ENCODE results near the gene COP1.

Gene COP1

GRCh38 chr1:175944591-175944990 lies 262.5 kb downstream of the COP1 start:
- DNase-seq = no peak

DNA sequence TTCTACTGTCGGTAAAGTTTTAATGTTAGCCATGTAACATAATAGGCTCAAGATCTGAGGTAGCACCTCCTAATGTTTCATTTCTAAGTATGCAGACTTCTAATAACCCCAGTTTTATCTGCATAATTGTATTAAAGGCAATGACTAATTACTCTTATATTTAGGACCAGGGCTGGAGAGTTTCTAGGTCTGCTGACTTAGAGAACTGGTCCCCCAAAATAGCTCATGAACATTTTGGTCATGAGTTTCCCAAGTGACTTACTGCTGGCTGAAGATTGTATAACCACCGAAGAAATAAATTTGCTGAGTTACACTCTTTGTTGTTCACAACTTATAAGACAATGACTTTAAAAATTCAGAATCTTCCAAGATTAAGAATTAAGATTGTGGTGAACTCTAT lies 265.9 kb downstream of the COP1 start:
- DNase-seq = no peak

- no peak for DNase-seq
These were observed 270.4 kb downstream of the COP1 start for GRCh38 chr1:175936736-175937135.

DNA sequence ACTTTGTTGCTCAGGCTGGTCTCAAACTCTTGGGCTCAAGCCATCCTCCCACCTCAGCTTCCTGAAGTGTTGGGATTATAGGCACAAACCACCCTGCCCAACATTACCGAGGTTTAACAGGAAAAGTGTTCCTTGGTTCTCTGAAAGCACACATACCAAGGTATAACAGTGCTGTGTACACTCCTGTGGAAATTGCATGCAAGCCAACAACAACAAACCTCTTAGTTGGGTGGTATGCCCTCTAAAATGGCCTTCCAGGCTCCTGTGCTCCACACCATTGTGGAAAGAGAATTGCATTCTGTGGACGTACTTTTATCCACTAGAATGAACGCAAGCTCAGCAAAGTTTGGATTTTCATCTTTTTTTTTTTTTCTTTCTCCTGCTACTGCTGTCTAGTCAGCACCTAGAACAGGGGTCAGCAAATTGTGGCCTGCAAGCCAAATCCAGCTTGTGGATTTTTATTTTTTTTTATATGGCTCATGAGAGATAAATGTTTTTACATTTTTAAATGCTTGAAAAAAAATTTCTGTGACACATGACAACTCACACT lies 271.4 kb downstream of the COP1 start:
- DNase-seq = no peak

DNA sequence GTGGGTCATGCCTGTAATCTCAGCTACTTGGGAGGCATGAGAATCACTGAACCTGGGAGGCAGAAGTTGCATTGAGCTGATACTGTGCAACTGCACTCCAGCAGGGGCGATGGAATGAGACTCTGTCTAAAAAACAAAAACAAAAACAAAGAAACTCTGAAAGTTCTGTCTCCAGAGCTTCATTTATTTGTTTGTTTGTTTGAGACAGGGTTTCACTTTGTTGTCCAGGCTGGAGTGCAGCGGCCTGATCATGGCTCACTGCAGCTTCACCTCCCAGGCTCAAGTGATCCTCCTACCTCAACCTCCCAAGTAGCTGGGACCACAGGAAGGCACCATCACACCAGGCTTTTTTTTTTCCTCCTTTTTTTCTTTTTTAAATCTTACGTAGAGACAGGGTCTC lies 271.9 kb downstream of the COP1 start:
- DNase-seq = no peak

- DNase-seq = no peak
These were observed 273.3 kb downstream of the COP1 start for GRCh38 chr1:175933801-175934200.

GRCh38 chr1:175927944-175928343 lies 279.1 kb downstream of the COP1 start:
- DNase-seq = no peak

- DNase-seq = no peak
These were observed 284.7 kb downstream of the COP1 start for GRCh38 chr1:175922254-175922881.

- DNase-seq = no peak
These were observed 286.7 kb downstream of the COP1 start for GRCh38 chr1:175920381-175920780.

- DNase-seq = no peak
These were observed 288.1 kb downstream of the COP1 start for GRCh38 chr1:175919001-175919400.

- no peak for DNase-seq
These were observed 288.7 kb downstream of the COP1 start for GRCh38 chr1:175918364-175918801.

GRCh38 chr1:175914115-175914514 lies 293.0 kb downstream of the COP1 start:
- DNase-seq = no peak

DNA sequence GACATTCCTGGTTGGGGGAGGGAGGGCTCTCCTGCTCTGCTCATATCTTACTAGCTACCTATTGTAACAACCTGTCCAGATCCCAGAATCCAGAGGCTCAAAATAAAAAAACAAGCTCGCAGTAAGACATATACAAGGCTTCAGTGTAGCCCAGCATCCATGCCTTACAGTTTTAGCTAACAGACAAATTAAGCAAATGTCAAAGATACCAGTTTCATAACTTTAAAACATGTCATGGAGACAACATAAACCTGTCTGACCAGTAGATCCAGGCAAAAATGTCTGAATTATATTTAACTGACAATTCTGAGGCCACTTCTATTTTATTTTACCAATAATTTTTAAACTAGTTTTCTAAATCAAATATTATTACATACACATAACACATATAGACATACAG lies 295.9 kb downstream of the COP1 start:
- DNase-seq = no peak

- DNase-seq = no peak
These were observed 300.7 kb downstream of the COP1 start for GRCh38 chr1:175906370-175906769.

DNA sequence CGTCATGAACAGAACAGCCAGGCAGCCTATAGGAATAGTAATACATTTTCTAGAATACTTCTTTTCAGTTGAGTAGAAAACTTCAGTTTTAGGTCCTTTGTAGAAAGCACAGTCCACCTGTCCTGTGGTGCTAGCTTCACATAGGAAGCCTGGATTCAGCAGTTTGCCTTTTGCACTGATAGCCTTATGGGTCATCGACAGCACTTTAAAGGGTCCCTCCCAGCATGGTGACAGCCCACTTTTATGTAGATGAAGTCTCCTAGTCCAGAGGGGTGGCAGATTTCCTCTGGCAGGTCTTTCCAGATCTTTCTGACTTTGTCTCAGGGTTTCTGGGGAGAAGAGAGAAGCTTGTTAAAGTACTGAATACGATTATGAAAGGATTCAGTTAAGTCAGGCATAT lies 302.3 kb downstream of the COP1 start:
- no peak for DNase-seq

- no peak for DNase-seq
These were observed 304.8 kb downstream of the COP1 start for GRCh38 chr1:175902281-175902680.

- DNase-seq = no peak
These were observed 305.8 kb downstream of the COP1 start for GRCh38 chr1:175901076-175901836.

DNA sequence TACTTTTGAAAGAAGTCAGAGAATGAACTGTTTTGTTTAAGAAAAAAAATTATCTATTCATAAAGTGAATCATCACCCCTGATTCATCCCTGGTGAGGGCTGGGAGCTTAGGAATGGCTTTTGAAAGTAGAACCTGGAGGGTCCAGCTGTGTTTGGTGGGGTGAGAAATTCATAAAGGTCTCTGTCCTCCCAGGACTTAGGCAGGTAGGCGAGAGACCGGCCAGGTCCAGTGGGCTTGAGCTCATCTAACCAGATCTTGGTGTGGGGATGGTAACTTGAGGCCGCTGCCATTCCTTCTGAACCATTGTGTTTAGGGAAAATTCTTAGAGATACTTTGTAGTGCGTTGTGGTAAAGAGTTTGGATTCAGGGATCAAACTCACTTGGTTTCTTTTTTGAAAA lies 306.9 kb downstream of the COP1 start:
- no peak for DNase-seq

DNA sequence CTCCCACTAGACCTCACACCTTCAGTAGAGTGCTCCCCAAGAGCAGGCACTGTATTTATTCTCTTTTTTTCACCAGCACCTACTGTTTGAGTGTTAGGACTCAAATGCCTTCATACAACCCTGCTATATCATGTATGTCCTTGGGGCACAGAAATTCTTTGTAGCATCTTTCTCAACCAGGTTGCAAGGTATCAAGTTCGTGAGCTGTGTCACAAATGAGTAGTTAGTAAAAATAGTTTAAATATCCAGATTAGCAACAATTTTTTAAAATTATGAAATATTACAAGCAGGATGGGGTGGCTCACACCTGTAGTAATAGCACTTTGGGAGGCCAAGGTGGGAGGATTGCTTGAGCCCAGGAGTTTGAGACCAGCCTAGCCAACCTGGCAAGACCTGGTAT lies 311.1 kb downstream of the COP1 start:
- no peak for DNase-seq

All from SHP77 treated with DMSO at 0.1 percent for 48 hours (cell line).